Activated T-cell treated with anti-CD3 and anti-CD28 coated beads for 4 hours (primary cell): ENCODE data around the gene NFKBIL1.

Source experiments
- DNase-seq: peaks from one replicate; pipeline ENCODE4 v3.0.0-alpha.2; 2020

NFKBIL1 gene

DNA sequence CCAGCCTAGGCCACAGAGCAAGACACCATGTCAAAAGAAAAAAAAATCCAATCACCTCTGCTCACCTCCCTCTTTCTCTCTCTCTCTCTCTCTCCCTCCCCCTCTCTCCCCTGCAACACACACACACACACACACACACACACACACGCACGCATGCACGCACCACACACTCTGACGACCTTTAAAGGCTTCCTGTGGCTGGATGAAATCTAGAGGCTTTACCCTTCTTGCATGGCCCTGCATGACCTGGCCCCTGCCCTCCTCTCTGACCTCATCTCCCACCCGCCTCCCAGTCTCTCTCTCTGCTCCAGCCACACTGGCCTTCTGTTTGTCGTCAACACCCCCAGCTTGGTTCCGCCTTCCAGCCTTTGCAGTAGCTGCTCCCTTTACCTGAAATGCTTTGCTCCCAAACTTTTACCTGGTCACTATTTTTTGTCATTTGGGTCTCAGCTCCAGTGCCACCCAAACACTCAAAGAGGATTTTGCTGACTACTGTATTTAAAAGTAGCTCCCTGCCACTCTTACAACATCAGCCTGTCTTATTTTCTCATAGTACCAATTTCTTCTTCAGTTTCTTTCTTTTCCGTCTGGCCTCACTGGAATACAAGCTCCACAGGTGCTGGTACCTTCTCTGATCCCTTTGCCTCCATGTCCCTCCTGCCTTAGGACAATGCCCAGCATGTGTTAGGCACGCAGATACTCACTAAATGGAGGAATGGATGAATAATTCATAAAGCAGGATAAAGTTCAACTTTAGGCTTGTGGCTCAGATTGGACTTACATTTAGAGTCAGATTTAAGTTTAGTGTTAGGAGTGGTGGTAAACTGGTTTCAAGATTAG lies 20.3 kb downstream of the NFKBIL1 start:
- DNase-seq, result no peak

DNA sequence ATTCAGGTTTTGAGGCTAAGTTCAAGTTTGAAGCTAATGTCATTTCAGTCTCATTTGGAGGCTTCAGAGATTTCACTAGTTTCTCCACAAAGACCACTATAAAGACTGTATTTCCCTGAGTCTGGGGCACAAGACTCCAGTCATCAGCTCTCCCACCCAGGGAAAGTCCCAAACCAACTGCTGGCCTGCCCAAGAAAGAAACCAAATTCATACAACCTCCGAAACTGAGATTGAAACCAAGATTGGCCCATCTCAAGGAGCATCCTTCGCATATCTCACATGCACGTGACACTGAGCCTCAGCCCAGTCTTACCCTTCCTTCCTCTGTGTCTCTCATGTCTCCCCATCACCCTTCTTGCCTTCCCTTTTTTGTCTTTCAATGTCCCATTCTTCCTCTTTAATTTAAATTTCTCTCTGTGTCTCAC lies 21.1 kb downstream of the NFKBIL1 start:
- no peak for DNase-seq

DNA sequence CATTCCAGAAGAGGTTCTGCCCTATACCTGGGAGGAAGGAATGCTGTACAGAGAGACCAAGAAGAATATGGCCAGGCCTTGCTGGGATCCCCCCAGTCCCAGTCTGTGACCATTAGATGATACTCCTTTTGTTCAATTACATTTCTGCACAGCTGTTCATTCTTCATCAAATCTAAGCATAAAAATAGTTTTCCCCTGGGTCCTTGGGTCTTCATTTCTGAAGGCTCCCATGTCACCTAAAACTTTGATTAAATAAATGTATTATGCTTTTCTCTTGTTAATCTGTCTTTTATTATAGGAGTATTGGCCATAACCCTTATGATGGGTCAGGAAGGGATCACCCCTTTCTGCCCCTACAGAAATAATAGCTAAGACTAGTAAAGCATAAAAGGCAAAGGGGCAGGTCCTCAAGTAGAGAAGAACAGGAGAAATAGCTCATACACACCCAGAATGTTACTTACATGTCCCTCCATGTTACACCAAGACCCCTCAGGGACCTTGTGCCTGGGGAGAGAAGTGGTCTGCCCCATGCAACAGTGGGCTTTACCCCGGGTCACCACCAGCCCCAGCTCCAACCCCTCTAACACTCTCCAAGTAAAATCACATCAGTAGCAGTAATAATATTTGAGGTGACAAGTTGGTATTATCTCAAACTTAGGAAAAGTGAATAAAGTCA lies 22.6 kb downstream of the NFKBIL1 start:
- no peak for DNase-seq

DNA sequence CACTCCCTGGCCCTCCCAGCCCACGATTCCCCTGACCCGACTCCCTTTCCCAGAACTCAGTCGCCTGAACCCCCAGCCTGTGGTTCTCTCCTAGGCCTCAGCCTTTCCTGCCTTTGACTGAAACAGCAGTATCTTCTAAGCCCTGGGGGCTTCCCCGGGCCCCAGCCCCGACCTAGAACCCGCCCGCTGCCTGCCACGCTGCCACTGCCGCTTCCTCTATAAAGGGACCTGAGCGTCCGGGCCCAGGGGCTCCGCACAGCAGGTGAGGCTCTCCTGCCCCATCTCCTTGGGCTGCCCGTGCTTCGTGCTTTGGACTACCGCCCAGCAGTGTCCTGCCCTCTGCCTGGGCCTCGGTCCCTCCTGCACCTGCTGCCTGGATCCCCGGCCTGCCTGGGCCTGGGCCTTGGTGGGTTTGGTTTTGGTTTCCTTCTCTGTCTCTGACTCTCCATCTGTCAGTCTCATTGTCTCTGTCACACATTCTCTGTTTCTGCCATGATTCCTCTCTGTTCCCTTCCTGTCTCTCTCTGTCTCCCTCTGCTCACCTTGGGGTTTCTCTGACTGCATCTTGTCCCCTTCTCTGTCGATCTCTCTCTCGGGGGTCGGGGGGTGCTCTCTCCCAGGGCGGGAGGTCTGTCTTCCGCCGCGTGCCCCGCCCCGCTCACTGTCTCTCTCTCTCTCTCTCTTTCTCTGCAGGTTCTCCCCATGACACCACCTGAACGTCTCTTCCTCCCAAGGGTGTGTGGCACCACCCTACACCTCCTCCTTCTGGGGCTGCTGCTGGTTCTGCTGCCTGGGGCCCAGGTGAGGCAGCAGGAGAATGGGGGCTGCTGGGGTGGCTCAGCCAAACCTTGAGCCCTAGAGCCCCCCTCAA lies 24.9 kb downstream of the NFKBIL1 start, which contains the start of gene LTA:
LTA (plus strand) TSS at position 249 of the 871 bp plus-strand sequence; CDS start at position 703, 454 bp downstream.
- peak; percentile 63 for DNase-seq

DNA sequence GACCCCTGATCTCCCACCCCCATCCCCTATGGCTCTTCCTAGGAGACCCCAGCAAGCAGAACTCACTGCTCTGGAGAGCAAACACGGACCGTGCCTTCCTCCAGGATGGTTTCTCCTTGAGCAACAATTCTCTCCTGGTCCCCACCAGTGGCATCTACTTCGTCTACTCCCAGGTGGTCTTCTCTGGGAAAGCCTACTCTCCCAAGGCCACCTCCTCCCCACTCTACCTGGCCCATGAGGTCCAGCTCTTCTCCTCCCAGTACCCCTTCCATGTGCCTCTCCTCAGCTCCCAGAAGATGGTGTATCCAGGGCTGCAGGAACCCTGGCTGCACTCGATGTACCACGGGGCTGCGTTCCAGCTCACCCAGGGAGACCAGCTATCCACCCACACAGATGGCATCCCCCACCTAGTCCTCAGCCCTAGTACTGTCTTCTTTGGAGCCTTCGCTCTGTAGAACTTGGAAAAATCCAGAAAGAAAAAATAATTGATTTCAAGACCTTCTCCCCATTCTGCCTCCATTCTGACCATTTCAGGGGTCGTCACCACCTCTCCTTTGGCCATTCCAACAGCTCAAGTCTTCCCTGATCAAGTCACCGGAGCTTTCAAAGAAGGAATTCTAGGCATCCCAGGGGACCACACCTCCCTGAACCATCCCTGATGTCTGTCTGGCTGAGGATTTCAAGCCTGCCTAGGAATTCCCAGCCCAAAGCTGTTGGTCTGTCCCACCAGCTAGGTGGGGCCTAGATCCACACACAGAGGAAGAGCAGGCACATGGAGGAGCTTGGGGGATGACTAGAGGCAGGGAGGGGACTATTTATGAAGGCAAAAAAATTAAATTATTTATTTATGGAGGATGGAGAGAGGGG lies 26.1 kb downstream of the NFKBIL1 start:
- DNase-seq, result no peak

DNA sequence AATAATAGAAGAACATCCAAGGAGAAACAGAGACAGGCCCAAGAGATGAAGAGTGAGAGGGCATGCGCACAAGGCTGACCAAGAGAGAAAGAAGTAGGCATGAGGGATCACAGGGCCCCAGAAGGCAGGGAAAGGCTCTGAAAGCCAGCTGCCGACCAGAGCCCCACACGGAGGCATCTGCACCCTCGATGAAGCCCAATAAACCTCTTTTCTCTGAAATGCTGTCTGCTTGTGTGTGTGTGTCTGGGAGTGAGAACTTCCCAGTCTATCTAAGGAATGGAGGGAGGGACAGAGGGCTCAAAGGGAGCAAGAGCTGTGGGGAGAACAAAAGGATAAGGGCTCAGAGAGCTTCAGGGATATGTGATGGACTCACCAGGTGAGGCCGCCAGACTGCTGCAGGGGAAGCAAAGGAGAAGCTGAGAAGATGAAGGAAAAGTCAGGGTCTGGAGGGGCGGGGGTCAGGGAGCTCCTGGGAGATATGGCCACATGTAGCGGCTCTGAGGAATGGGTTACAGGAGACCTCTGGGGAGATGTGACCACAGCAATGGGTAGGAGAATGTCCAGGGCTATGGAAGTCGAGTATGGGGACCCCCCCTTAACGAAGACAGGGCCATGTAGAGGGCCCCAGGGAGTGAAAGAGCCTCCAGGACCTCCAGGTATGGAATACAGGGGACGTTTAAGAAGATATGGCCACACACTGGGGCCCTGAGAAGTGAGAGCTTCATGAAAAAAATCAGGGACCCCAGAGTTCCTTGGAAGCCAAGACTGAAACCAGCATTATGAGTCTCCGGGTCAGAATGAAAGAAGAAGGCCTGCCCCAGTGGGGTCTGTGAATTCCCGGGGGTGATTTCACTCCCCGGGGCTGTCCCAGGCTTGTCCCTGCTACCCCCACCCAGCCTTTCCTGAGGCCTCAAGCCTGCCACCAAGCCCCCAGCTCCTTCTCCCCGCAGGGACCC lies 27.0 kb downstream of the NFKBIL1 start:
- no peak for DNase-seq

DNA sequence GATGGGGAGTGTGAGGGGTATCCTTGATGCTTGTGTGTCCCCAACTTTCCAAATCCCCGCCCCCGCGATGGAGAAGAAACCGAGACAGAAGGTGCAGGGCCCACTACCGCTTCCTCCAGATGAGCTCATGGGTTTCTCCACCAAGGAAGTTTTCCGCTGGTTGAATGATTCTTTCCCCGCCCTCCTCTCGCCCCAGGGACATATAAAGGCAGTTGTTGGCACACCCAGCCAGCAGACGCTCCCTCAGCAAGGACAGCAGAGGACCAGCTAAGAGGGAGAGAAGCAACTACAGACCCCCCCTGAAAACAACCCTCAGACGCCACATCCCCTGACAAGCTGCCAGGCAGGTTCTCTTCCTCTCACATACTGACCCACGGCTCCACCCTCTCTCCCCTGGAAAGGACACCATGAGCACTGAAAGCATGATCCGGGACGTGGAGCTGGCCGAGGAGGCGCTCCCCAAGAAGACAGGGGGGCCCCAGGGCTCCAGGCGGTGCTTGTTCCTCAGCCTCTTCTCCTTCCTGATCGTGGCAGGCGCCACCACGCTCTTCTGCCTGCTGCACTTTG lies 28.0 kb downstream of the NFKBIL1 start, which contains the start of gene TNF:
TNF (plus strand) TSS at position 231 of the 567 bp plus-strand sequence; CDS start at position 408, 177 bp downstream.
- peak; percentile 83 for DNase-seq

DNA sequence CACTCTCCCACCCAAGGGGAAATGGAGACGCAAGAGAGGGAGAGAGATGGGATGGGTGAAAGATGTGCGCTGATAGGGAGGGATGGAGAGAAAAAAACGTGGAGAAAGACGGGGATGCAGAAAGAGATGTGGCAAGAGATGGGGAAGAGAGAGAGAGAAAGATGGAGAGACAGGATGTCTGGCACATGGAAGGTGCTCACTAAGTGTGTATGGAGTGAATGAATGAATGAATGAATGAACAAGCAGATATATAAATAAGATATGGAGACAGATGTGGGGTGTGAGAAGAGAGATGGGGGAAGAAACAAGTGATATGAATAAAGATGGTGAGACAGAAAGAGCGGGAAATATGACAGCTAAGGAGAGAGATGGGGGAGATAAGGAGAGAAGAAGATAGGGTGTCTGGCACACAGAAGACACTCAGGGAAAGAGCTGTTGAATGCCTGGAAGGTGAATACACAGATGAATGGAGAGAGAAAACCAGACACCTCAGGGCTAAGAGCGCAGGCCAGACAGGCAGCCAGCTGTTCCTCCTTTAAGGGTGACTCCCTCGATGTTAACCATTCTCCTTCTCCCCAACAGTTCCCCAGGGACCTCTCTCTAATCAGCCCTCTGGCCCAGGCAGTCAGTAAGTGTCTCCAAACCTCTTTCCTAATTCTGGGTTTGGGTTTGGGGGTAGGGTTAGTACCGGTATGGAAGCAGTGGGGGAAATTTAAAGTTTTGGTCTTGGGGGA lies 28.7 kb downstream of the NFKBIL1 start:
- DNase-seq, result no peak

DNA sequence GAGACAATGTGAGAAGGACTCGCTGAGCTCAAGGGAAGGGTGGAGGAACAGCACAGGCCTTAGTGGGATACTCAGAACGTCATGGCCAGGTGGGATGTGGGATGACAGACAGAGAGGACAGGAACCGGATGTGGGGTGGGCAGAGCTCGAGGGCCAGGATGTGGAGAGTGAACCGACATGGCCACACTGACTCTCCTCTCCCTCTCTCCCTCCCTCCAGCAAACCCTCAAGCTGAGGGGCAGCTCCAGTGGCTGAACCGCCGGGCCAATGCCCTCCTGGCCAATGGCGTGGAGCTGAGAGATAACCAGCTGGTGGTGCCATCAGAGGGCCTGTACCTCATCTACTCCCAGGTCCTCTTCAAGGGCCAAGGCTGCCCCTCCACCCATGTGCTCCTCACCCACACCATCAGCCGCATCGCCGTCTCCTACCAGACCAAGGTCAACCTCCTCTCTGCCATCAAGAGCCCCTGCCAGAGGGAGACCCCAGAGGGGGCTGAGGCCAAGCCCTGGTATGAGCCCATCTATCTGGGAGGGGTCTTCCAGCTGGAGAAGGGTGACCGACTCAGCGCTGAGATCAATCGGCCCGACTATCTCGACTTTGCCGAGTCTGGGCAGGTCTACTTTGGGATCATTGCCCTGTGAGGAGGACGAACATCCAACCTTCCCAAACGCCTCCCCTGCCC lies 29.6 kb downstream of the NFKBIL1 start:
- no peak for DNase-seq

DNA sequence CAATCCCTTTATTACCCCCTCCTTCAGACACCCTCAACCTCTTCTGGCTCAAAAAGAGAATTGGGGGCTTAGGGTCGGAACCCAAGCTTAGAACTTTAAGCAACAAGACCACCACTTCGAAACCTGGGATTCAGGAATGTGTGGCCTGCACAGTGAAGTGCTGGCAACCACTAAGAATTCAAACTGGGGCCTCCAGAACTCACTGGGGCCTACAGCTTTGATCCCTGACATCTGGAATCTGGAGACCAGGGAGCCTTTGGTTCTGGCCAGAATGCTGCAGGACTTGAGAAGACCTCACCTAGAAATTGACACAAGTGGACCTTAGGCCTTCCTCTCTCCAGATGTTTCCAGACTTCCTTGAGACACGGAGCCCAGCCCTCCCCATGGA lies 30.2 kb downstream of the NFKBIL1 start:
- no peak for DNase-seq

DNA sequence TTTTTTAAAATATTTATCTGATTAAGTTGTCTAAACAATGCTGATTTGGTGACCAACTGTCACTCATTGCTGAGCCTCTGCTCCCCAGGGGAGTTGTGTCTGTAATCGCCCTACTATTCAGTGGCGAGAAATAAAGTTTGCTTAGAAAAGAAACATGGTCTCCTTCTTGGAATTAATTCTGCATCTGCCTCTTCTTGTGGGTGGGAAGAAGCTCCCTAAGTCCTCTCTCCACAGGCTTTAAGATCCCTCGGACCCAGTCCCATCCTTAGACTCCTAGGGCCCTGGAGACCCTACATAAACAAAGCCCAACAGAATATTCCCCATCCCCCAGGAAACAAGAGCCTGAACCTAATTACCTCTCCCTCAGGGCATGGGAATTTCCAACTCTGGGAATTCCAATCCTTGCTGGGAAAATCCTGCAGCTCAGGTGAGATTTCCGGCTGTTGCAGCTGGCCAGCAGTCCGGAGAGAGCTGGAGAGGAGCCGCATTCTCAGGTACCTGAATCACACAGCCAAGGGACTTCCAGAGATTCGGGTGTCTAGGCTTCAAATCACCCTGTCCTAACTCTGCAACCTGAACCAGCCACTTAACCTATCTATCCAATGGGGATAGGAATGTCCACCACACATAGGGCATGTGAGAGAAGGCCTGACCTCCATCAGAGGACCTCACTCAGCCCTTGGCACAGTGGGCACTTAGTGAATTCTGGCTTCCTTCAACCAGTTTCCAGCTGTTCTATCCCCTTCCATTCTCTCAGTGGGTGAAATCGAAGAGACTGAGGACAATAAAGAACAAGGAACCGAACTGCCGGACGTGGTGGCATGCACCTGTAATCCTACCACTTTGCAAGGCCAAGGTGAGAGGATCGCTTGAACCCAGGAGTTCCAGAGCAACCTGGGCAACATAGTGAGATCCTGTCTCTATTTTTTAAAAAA lies 31.0 kb downstream of the NFKBIL1 start:
- no peak for DNase-seq

DNA sequence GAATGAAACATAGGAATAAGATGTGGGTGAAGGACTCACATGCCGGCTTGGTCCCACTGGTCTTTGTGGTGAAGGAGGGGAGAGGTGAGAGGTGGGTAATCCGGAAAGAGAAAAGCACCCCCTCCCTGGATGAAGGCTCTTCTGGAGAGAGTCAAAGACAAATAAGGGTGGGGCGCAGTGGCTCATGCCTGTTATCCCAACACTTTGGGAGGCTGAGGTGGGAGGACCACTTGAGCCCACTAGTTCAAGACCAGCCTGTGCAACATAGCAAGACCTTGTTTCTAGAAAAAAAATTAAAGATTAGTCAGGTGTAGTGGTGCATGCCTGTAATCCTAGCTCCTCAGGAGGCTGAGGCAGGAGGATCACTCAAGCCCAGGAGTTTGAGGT lies 31.7 kb downstream of the NFKBIL1 start:
- no peak for DNase-seq

DNA sequence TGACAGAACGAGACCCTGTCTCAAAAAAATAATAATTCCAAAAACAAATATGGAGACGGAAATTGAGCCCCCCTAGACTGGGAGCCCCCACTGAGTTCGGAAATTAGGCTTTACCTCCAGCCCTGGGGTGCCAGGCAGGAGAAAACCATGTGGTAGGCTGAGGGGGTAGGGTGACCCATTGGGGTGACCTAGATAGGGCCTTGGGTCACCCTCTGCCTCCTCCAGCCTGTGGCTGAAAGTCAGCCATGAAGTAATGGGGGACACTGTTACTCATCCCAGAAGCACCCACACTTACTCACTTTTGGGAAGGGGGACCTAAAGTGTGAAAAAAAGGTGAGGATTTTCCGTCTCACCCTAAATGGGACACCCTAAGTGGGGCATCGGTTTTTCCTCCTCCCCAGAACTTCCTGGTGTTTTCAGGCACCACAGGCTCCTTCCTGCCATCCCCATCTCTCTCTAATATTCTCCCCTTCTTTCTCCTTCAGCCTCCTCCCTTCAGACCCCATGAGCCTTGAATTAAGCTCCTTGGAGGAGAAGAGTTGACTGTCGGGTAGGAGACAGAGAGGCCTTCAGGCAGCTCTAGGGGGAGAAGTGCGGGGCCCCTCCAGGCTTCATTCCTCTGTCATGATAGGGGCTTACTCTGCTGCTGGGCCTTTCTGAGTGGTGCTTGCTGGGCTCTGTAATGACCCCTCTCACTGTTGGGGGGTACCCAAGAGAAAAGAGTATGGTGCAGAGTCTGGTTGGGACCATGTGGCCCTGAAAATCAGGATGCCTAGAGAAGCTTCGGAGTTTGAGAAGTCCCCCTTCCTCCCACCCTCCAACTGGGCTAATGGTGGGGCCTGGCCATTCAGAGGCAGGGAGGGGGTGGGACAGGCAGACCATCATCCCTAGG lies 32.4 kb downstream of the NFKBIL1 start:
- no peak for DNase-seq

DNA sequence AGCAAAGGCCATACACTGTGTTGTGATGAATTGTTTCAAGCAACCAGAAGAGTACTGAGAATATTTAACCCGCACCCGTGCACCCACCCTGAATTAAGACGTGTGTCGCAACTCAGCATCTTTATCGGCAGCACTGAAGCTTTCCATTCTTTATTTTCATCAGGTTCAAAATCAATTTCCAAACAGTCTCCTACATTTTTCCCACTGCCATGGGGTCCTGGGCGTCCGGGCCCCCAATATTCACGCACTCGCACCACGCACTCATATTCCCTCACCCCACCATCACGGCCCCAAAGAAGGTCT lies 33.0 kb downstream of the NFKBIL1 start:
- no peak for DNase-seq

DNA sequence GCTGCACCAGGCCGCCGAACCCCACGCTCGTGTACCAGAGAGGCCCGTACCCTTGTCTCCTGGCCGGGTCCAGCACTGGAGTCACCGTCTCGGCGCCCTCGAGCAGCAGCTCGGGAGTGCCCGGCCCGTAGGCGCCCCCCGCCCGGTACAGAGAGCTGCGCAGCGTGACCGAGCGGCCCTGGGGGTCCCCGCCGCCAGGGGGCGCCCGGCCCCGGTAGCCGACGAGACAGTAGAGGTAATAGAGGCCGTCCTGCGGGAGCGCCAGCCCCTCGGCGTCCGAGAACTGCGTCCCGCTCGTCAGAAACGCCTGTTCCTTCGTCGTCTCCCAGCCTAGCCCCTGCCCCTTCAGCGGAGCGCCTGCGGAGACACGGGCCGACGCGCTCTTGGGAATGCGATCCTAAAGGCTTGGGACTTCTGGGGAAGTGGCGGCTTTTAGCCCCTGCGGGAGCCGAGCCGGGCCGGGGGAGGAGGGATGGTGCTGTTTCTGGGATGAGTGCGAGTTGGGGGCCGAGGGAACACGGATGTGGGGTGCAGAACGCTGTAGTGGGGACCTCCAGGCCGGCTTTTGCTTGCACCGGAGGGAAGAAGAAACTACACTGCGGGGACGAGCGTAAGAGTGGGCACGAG lies 33.5 kb downstream of the NFKBIL1 start:
- DNase-seq, result peak; percentile 84

DNA sequence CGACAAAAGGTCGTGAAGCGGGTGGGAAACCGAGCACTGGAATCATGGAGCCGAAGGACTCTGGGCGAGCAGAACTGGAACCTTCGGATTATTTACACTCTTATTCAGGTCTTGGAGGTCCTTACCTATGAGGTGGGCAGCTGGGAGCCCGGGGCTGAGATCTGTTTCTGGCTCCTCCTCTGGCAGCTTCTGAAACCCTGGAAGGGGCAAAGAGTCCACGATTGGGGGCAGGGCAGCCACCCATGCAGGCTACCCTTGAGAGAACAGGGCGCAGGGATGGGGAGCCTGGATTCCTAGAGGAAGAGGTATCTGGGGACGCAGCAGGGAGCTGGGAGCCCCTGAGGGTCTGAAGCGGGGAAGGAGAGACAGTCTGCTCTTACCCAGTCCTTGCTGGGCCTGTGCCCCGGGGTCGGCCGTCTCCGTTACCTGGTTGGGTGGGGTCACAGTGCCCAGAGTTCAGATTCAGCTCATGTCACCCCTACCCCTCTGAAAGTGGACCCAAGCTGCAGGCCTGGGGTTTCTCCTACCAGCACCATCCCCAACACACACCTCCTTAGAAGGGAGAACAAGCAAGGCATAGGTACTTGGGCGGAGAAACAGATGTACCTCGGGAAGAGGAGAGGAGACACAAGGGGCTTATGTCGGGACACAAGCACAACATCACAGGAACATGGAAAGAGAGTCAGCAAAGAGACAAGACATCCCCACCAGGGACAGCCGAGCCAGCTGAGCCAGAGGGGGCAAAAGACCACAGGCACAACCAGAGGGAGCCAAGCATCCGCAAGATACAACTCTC lies 34.2 kb downstream of the NFKBIL1 start:
- DNase-seq, result no peak
